Trophoblast cell (in vitro differentiated cells and primary cell): Measurements from ENCODE around the gene AGPAT3.

ENCODE experiments used
- DNase-seq, 2 donors: peaks; one replicate each; pipeline ENCODE4 v3.0.0-alpha.2; 2016
- H2AFZ ChIP-seq: 2 replicates; pipeline ENCODE4 v1.6.1; 2013; ENCODE audit warnings: low read length, moderate library complexity, mild to moderate bottlenecking; ENCODE audit not compliant: insufficient read depth, poor library complexity
- H2AK5ac ChIP-seq: 2 replicates; pipeline ENCODE4 v1.6.1; 2013; ENCODE audit warnings: mild to moderate bottlenecking, low read length
- H2BK120ac ChIP-seq: 2 replicates; pipeline ENCODE4 v1.6.1; 2013; ENCODE audit warnings: low read length, mild to moderate bottlenecking, moderate library complexity; ENCODE audit not compliant: insufficient read depth, poor library complexity
- H2BK12ac ChIP-seq: 2 replicates; pipeline ENCODE4 v1.6.1; 2013; ENCODE audit warnings: mild to moderate bottlenecking, low read length, moderate library complexity
- H2BK5ac ChIP-seq: 2 replicates; pipeline ENCODE4 v1.6.1; 2013; ENCODE audit warnings: low read length, low read depth, moderate library complexity, mild to moderate bottlenecking; ENCODE audit not compliant: poor library complexity
- H3K14ac ChIP-seq: 2 replicates; pipeline ENCODE4 v1.6.1; 2013; ENCODE audit warnings: mild to moderate bottlenecking, low read length
- H3K18ac ChIP-seq: 2 replicates; pipeline ENCODE4 v1.6.1; 2013; ENCODE audit warnings: mild to moderate bottlenecking, low read length
- H3K23ac ChIP-seq: 2 replicates; pipeline ENCODE4 v1.6.1; 2013; ENCODE audit warnings: low read length
- H3K27ac ChIP-seq: 2 replicates; pipeline ENCODE4 v1.5.1; 2013; ENCODE audit warnings: low read depth, mild to moderate bottlenecking, inconsistent platforms, low read length, moderate library complexity
- H3K27me3 ChIP-seq: 2 replicates; pipeline ENCODE4 v1.6.1; 2013; ENCODE audit warnings: inconsistent platforms, mild to moderate bottlenecking, low read length, moderate library complexity; ENCODE audit not compliant: insufficient read depth
- H3K36me3 ChIP-seq, 2 experiments: 1 replicate in 1 of 2; 2 replicates in 1 of 2; pipeline ENCODE4 v1.6.1; 2013; ENCODE audit warnings: low read length in 2 of 2, mild to moderate bottlenecking in 2 of 2, moderate library complexity in 1 of 2; ENCODE audit not compliant: insufficient read depth in 2 of 2, control insufficient read depth in 1 of 2
- H3K4ac ChIP-seq: 2 replicates; pipeline ENCODE4 v1.6.1; 2013; ENCODE audit warnings: low read depth, mild to moderate bottlenecking, low read length, moderate library complexity
- H3K4me1 ChIP-seq, 2 experiments: 1 replicate in 1 of 2; 2 replicates in 1 of 2; pipeline ENCODE4 v1.6.1; 2013; ENCODE audit warnings: low read length in 2 of 2, mild to moderate bottlenecking in 2 of 2, moderate library complexity in 1 of 2; ENCODE audit not compliant: insufficient read depth in 2 of 2, control insufficient read depth in 1 of 2
- H3K4me2 ChIP-seq: 2 replicates; pipeline ENCODE4 v1.6.1; 2013; ENCODE audit warnings: inconsistent platforms, mild to moderate bottlenecking, low read length, moderate library complexity
- H3K4me3 ChIP-seq: 2 replicates; pipeline ENCODE4 v1.5.1; 2013; ENCODE audit warnings: mild to moderate bottlenecking, low read depth, low read length, inconsistent platforms
- H3K79me1 ChIP-seq: one replicate; pipeline ENCODE4 v1.6.1; 2013; ENCODE audit warnings: low read length
- H3K79me2 ChIP-seq: 2 replicates; pipeline ENCODE4 v1.6.1; 2013; ENCODE audit warnings: low read length, mild to moderate bottlenecking; ENCODE audit not compliant: control insufficient read depth, insufficient read depth, poor library complexity
- H3K9ac ChIP-seq: 2 replicates; pipeline ENCODE4 v1.6.1; 2013; ENCODE audit warnings: mild to moderate bottlenecking, low read length
- H3K9me3 ChIP-seq: 2 replicates; pipeline ENCODE4 v1.6.1; 2013; ENCODE audit warnings: low read depth, mild to moderate bottlenecking, control low read depth, inconsistent platforms, low read length; ENCODE audit not compliant: insufficient read depth
- H4K12ac ChIP-seq: 2 replicates; pipeline ENCODE4 v1.6.1; 2013; ENCODE audit warnings: low read depth, mild to moderate bottlenecking, low read length, moderate library complexity
- H4K8ac ChIP-seq: 2 replicates; pipeline ENCODE4 v1.6.1; 2013; ENCODE audit warnings: low read depth, mild to moderate bottlenecking, low read length, moderate library complexity
- H4K91ac ChIP-seq: one replicate; pipeline ENCODE4 v1.6.1; 2013; ENCODE audit warnings: low read depth, mild to moderate bottlenecking, low read length, moderate library complexity
- WGBS: extraction: QIAGEN DNeasy Blood & Tissue Kit; methylation state at CpG from one replicate; pipeline ENCODE4 v1.1.7; 2013; ENCODE audit warnings: missing lambda C conversion rate; ENCODE audit not compliant: insufficient read length, insufficient coverage; ENCODE audit errors: extremely low coverage; 5-methylcytosine and 5-hydroxymethylcytosine counted together

AGPAT3 gene

GRCh38 chr21:43866260-43866629, 1.2 kb downstream of the AGPAT3 start:
- Histone ChIP-seq H4K12ac (no peak overlapping the region), H3K23ac (no peak overlapping the region), H3K36me3 (peaks cover 0 to 2% of the 10 kb centered on the region in 2 experiments), H3K18ac (no peak overlapping the region), H2AFZ (no peak overlapping the region), H3K27ac (no peak overlapping the region), H3K4me2 (no peak overlapping the region), H2BK5ac (no peak overlapping the region), H3K4ac (no peak overlapping the region), H3K14ac (no peak overlapping the region), H3K9me3 (no peaks in the 10 kb centered on the region), H2BK12ac (no peak overlapping the region), H3K79me1 (peaks cover 3% of the 10 kb centered on the region), H3K4me1 (peaks cover 5 to 10% of the 10 kb centered on the region in 2 experiments), H3K79me2 (no peaks in the 10 kb centered on the region), H4K8ac (no peak overlapping the region), H3K9ac (no peak overlapping the region), H3K4me3 (no peak overlapping the region), H2AK5ac (no peak overlapping the region), H2BK120ac (no peak overlapping the region), H3K27me3 (peaks cover 8% of the 10 kb centered on the region), H4K91ac (no peak overlapping the region)
- peak in 1 of 2 donors; percentile 10 for DNase-seq
- no CpG with 5 or more reads among the region's 16 CpGs for WGBS

GRCh38 chr21:43866659-43867331, 1.8 kb downstream of the AGPAT3 start:
- Histone ChIP-seq H2AFZ (no peak overlapping the region), H2BK12ac (no peak overlapping the region), H3K27me3 (peaks cover 8% of the 10 kb centered on the region), H2AK5ac (no peak overlapping the region), H4K8ac (peak overlapping the region; percentile 14), H3K4ac (no peak overlapping the region), H3K9me3 (no peaks in the 10 kb centered on the region), H4K12ac (no peak overlapping the region), H4K91ac (no peak overlapping the region), H3K79me1 (peaks cover 3% of the 10 kb centered on the region), H3K79me2 (no peaks in the 10 kb centered on the region), H3K23ac (no peak overlapping the region), H3K4me1 (peaks cover 5 to 10% of the 10 kb centered on the region in 2 experiments), H3K9ac (no peak overlapping the region), H3K4me3 (no peak overlapping the region), H3K14ac (no peak overlapping the region), H3K4me2 (no peak overlapping the region), H2BK5ac (no peak overlapping the region), H3K36me3 (peaks cover 0 to 2% of the 10 kb centered on the region in 2 experiments), H2BK120ac (no peak overlapping the region), H3K27ac (no peak overlapping the region), H3K18ac (no peak overlapping the region)
- WGBS, result no CpG with 5 or more reads among the region's 24 CpGs
- DNase-seq, result peak in 1 of 2 donors; percentile 6

DNA sequence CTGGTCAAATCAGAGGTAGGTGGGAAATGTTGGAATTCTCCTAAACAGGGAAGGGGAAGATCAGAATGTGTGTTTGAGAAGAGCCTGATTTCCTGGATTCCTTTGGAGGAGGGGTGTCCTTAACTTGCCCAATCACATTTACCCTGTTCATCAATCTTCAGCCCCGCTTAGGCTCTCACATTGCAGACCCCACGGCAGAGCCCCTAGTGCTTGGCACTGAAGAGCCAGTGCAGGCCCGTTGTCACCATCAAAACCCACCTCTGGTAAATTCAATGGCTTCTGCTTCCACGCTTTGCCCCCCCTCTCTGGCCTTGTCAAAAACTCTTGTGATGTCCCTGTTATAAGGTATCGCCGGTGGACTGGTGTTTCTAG, 2.3 kb downstream of the AGPAT3 start:
- WGBS, result no CpG with 5 or more reads among the region's 6 CpGs
- H2AK5ac ChIP-seq, result no peak overlapping the region
- H4K8ac ChIP-seq, result no peak overlapping the region
- H3K23ac ChIP-seq, result no peak overlapping the region
- H3K79me2 ChIP-seq, result no peaks in the 10 kb centered on the region
- no peak overlapping the region for H4K91ac ChIP-seq
- no peak overlapping the region for H2AFZ ChIP-seq
- no peak overlapping the region for H3K27ac ChIP-seq
- H3K27me3 ChIP-seq, result peaks cover 8% of the 10 kb centered on the region
- H3K79me1 ChIP-seq, result peaks cover 3% of the 10 kb centered on the region
- H3K9ac ChIP-seq, result no peak overlapping the region
- H3K4me1 ChIP-seq, result peaks cover 5 to 10% of the 10 kb centered on the region in 2 experiments
- no peak overlapping the region for H3K14ac ChIP-seq
- DNase-seq, result no peak
- no peak overlapping the region for H3K4me3 ChIP-seq
- H2BK120ac ChIP-seq, result no peak overlapping the region
- no peak overlapping the region for H3K4ac ChIP-seq
- H3K18ac ChIP-seq, result no peak overlapping the region
- H2BK12ac ChIP-seq, result no peak overlapping the region
- H3K36me3 ChIP-seq, result peaks cover 0 to 2% of the 10 kb centered on the region in 2 experiments
- H2BK5ac ChIP-seq, result no peak overlapping the region
- no peak overlapping the region for H3K4me2 ChIP-seq
- H4K12ac ChIP-seq, result no peak overlapping the region
- no peaks in the 10 kb centered on the region for H3K9me3 ChIP-seq

GRCh38 chr21:43867948-43868347, 2.9 kb downstream of the AGPAT3 start:
- no peaks in the 10 kb centered on the region for H3K9me3 ChIP-seq
- no peak overlapping the region for H3K27ac ChIP-seq
- H3K18ac ChIP-seq, result no peak overlapping the region
- H3K4me3 ChIP-seq, result no peak overlapping the region
- peaks cover 0 to 2% of the 10 kb centered on the region in 2 experiments for H3K36me3 ChIP-seq
- H2BK120ac ChIP-seq, result no peak overlapping the region
- H2AK5ac ChIP-seq, result no peak overlapping the region
- H3K9ac ChIP-seq, result no peak overlapping the region
- no CpG with 5 or more reads among the region's 6 CpGs for WGBS
- no peak overlapping the region for H3K4ac ChIP-seq
- no peak overlapping the region for H3K4me2 ChIP-seq
- H3K23ac ChIP-seq, result no peak overlapping the region
- H3K27me3 ChIP-seq, result peaks cover 8% of the 10 kb centered on the region
- H3K4me1 ChIP-seq, result peaks cover 5 to 10% of the 10 kb centered on the region in 2 experiments
- no peak overlapping the region for H2BK5ac ChIP-seq
- H2BK12ac ChIP-seq, result no peak overlapping the region
- H3K79me1 ChIP-seq, result peaks cover 3% of the 10 kb centered on the region
- H3K14ac ChIP-seq, result no peak overlapping the region
- no peak overlapping the region for H4K12ac ChIP-seq
- DNase-seq, result no peak
- no peak overlapping the region for H4K91ac ChIP-seq
- H2AFZ ChIP-seq, result no peak overlapping the region
- H3K79me2 ChIP-seq, result no peaks in the 10 kb centered on the region
- no peak overlapping the region for H4K8ac ChIP-seq
